ENCODE data around the gene FSTL5.

Gene FSTL5

DNA sequence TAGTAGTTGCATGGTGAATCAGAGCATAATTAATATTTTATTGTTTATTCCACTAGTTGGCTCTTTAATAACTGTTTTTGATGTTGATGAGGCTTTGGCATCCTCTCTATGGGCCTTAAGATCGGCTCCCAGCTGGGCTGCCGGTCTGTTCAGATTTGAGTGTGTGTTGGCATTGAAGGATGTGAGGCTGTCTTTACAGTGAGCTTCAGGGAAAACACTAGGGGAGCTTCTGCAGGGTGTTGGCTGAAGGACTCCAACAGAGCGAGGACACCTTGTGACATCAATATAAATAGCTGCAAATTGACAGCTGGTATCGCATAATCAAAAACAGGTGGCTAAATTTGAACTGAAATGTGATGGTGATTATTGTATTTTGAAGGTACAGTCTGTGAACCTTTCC, 322.0 kb downstream of the FSTL5 start:
- Histone ChIP-seq H3K27me3 (ENCODE audit: control insufficient read depth in 1 of 2, insufficient read depth in 2 of 2, low read length in 2 of 2) (no peaks in the 10 kb centered on the region), H3K27ac (ENCODE audit: low read length) (no peak overlapping the region), H3K36me3 (ENCODE audit: control insufficient read depth in 2 of 2, insufficient read depth in 2 of 2, low read length in 2 of 2) (no peaks in the 10 kb centered on the region), H3K4me3 (ENCODE audit: low read length in 2 of 2) (no peak overlapping the region), H3K4me1 (ENCODE audit: control insufficient read depth, insufficient read depth, low read length) (no peaks in the 10 kb centered on the region), H3K9ac (ENCODE audit: low read length in 2 of 2) (no peak overlapping the region), H3K9me3 (ENCODE audit: control insufficient read depth in 2 of 2, low read length in 2 of 2) (no peaks in the 10 kb centered on the region)

DNA sequence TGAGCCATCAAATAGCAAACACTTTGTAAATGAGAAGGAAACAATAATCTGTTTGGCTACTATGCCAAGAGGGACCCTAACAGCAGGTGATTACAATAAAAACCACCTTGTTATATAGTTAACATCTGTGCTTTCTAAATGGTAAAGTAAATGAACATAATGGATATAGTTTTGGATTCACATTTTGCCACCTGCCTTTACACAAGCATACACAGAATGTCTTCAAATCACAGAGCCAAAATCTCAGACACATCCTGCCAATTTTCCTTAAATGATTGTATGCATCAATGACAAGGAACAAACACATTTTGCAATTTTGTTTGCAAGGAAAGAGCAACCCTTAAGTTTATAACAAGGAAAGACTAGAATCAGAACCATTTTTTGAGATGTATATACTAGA, 334.2 kb downstream of the FSTL5 start:
- no peak overlapping the region for H3K27ac ChIP-seq (ENCODE audit: low read length)
- H3K9ac ChIP-seq (ENCODE audit: low read length in 2 of 2): no peak overlapping the region
- no peaks in the 10 kb centered on the region for H3K27me3 ChIP-seq (ENCODE audit: control insufficient read depth in 1 of 2, insufficient read depth in 2 of 2, low read length in 2 of 2)
- no peak overlapping the region for H3K4me3 ChIP-seq (ENCODE audit: low read length in 2 of 2)
- H3K9me3 ChIP-seq (ENCODE audit: control insufficient read depth in 2 of 2, low read length in 2 of 2): no peaks in the 10 kb centered on the region
- no peaks in the 10 kb centered on the region for H3K36me3 ChIP-seq (ENCODE audit: control insufficient read depth in 2 of 2, insufficient read depth in 2 of 2, low read length in 2 of 2)
- no peaks in the 10 kb centered on the region for H3K4me1 ChIP-seq (ENCODE audit: control insufficient read depth, insufficient read depth, low read length)

DNA sequence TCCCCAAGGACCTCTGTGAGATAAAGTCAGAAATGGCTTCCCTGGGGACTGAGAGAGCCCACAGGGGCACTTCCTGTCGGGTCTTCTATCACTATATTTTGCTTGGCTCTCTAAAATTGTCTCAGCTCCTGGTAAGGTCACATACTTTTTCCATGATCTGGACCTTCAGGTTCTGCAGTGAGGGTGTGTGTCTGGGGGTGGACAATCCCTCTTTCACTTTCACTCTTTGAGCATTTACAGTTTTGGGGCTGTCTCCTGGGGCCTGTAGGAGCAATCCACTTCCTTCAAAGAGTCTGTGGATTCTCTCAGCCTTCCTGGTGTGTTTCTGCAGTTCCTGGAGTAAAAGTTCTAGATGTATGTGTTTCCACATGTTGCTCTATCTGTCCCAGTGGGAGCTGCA, 335.7 kb downstream of the FSTL5 start:
- H3K27me3 ChIP-seq (ENCODE audit: control insufficient read depth in 1 of 2, insufficient read depth in 2 of 2, low read length in 2 of 2): no peaks in the 10 kb centered on the region
- no peak overlapping the region for H3K27ac ChIP-seq (ENCODE audit: low read length)
- no peaks in the 10 kb centered on the region for H3K4me1 ChIP-seq (ENCODE audit: control insufficient read depth, insufficient read depth, low read length)
- H3K9ac ChIP-seq (ENCODE audit: low read length in 2 of 2): no peak overlapping the region
- no peak overlapping the region for H3K4me3 ChIP-seq (ENCODE audit: low read length in 2 of 2)
- H3K36me3 ChIP-seq (ENCODE audit: control insufficient read depth in 2 of 2, insufficient read depth in 2 of 2, low read length in 2 of 2): no peaks in the 10 kb centered on the region
- H3K9me3 ChIP-seq (ENCODE audit: control insufficient read depth in 2 of 2, low read length in 2 of 2): no peaks in the 10 kb centered on the region

DNA sequence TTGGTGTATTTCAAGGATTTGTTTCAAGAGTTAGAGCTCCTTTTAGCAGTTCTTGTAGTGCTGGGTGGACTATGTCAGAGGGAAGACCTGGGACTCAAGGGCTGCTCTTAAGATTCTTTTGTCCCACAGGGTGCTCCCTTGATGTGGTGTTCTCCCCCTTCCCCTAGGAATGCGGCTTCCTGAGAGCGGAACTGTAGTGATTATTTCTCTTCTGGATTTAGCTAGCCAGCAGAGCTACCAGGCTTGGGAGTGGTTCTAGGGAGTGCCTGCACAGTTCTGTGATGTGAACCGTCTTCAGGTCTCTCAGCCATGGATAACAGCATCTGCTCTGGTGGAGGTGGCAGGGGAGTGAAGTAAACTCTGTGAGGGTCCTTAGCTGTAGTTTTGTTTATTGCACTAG, 336.8 kb downstream of the FSTL5 start:
- H3K9me3 ChIP-seq (ENCODE audit: control insufficient read depth in 2 of 2, low read length in 2 of 2): peaks cover 0 to 5% of the 10 kb centered on the region in 2 donors
- H3K27me3 ChIP-seq (ENCODE audit: control insufficient read depth in 1 of 2, insufficient read depth in 2 of 2, low read length in 2 of 2): no peaks in the 10 kb centered on the region
- H3K9ac ChIP-seq (ENCODE audit: low read length in 2 of 2): no peak overlapping the region
- no peaks in the 10 kb centered on the region for H3K36me3 ChIP-seq (ENCODE audit: control insufficient read depth in 2 of 2, insufficient read depth in 2 of 2, low read length in 2 of 2)
- no peaks in the 10 kb centered on the region for H3K4me1 ChIP-seq (ENCODE audit: control insufficient read depth, insufficient read depth, low read length)
- H3K27ac ChIP-seq (ENCODE audit: low read length): no peak overlapping the region
- H3K4me3 ChIP-seq (ENCODE audit: low read length in 2 of 2): no peak overlapping the region

DNA sequence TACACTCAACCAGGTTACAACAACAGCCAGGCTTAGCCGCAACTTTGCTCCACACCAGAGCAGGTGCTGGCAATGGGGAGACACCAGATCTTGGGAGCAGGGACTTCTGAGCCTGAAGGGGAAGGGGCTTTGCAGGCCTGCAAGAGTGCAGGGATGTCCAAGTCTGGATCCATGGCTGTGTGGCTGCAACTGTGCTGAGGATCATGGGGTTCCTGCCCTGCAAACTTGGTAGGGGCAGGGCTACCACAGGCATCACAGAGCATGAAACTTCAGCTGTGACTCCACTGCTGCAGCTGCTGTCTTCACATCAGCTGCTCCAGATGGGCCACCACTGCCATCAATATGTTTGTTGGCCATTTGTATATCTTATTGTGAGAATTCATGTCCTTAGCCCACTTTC, 340.4 kb downstream of the FSTL5 start:
- Histone ChIP-seq H3K27me3 (ENCODE audit: control insufficient read depth in 1 of 2, insufficient read depth in 2 of 2, low read length in 2 of 2) (no peaks in the 10 kb centered on the region), H3K36me3 (ENCODE audit: control insufficient read depth in 2 of 2, insufficient read depth in 2 of 2, low read length in 2 of 2) (no peaks in the 10 kb centered on the region), H3K27ac (ENCODE audit: low read length) (no peak overlapping the region), H3K4me3 (ENCODE audit: low read length in 2 of 2) (no peak overlapping the region), H3K9me3 (ENCODE audit: control insufficient read depth in 2 of 2, low read length in 2 of 2) (peaks cover 0 to 5% of the 10 kb centered on the region in 2 donors), H3K4me1 (ENCODE audit: control insufficient read depth, insufficient read depth, low read length) (no peaks in the 10 kb centered on the region), H3K9ac (ENCODE audit: low read length in 2 of 2) (no peak overlapping the region)

GRCh38 chr4:161822174-161822573, 341.6 kb downstream of the FSTL5 start:
- Histone ChIP-seq H3K27ac (ENCODE audit: low read length) (no peak overlapping the region), H3K9ac (ENCODE audit: low read length in 2 of 2) (no peak overlapping the region), H3K9me3 (ENCODE audit: control insufficient read depth in 2 of 2, low read length in 2 of 2) (peaks cover 0 to 5% of the 10 kb centered on the region in 2 donors), H3K4me1 (ENCODE audit: control insufficient read depth, insufficient read depth, low read length) (no peaks in the 10 kb centered on the region), H3K36me3 (ENCODE audit: control insufficient read depth in 2 of 2, insufficient read depth in 2 of 2, low read length in 2 of 2) (no peaks in the 10 kb centered on the region), H3K27me3 (ENCODE audit: control insufficient read depth in 1 of 2, insufficient read depth in 2 of 2, low read length in 2 of 2) (no peaks in the 10 kb centered on the region), H3K4me3 (ENCODE audit: low read length in 2 of 2) (no peak overlapping the region)

- H3K27ac ChIP-seq (ENCODE audit: low read length): no peak overlapping the region
- no peaks in the 10 kb centered on the region for H3K4me1 ChIP-seq (ENCODE audit: control insufficient read depth, insufficient read depth, low read length)
- H3K4me3 ChIP-seq (ENCODE audit: low read length in 2 of 2): no peak overlapping the region
- no peaks in the 10 kb centered on the region for H3K36me3 ChIP-seq (ENCODE audit: control insufficient read depth in 2 of 2, insufficient read depth in 2 of 2, low read length in 2 of 2)
- peaks cover 0 to 5% of the 10 kb centered on the region in 2 donors for H3K9me3 ChIP-seq (ENCODE audit: control insufficient read depth in 2 of 2, low read length in 2 of 2)
- no peak overlapping the region for H3K9ac ChIP-seq (ENCODE audit: low read length in 2 of 2)
- no peaks in the 10 kb centered on the region for H3K27me3 ChIP-seq (ENCODE audit: control insufficient read depth in 1 of 2, insufficient read depth in 2 of 2, low read length in 2 of 2)
These were observed 345.9 kb downstream of the FSTL5 start for GRCh38 chr4:161817914-161818313.

GRCh38 chr4:161816958-161817357, 346.8 kb downstream of the FSTL5 start:
- H3K9ac ChIP-seq (ENCODE audit: low read length in 2 of 2): no peak overlapping the region
- H3K36me3 ChIP-seq (ENCODE audit: control insufficient read depth in 2 of 2, insufficient read depth in 2 of 2, low read length in 2 of 2): no peaks in the 10 kb centered on the region
- peaks cover 0 to under 1% of the 10 kb centered on the region in 2 donors for H3K9me3 ChIP-seq (ENCODE audit: control insufficient read depth in 2 of 2, low read length in 2 of 2)
- no peak overlapping the region for H3K27ac ChIP-seq (ENCODE audit: low read length)
- no peaks in the 10 kb centered on the region for H3K27me3 ChIP-seq (ENCODE audit: control insufficient read depth in 1 of 2, insufficient read depth in 2 of 2, low read length in 2 of 2)
- H3K4me1 ChIP-seq (ENCODE audit: control insufficient read depth, insufficient read depth, low read length): no peaks in the 10 kb centered on the region
- no peak overlapping the region for H3K4me3 ChIP-seq (ENCODE audit: low read length in 2 of 2)

DNA sequence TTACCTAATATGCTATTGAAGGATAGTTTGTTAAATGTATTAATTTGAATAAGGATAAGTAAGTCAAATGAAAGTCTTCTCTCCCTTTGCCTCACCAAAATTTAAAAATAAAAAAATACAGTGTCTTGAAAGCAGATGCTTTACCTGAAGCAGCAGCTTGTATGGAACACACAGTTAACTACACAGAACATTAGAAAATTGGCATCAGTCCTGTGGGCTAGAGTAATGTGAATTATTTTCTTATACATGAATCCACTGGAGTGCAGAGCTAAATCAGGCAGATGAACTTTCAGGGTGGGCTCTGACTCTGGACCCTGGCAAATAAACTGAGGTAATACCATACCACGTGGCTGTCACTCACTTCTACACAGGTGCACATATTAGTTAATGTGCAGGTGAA, 348.0 kb downstream of the FSTL5 start:
- Histone ChIP-seq H3K4me1 (ENCODE audit: control insufficient read depth, insufficient read depth, low read length) (no peaks in the 10 kb centered on the region), H3K27me3 (ENCODE audit: control insufficient read depth in 1 of 2, insufficient read depth in 2 of 2, low read length in 2 of 2) (no peaks in the 10 kb centered on the region), H3K9me3 (ENCODE audit: control insufficient read depth in 2 of 2, low read length in 2 of 2) (no peaks in the 10 kb centered on the region), H3K9ac (ENCODE audit: low read length in 2 of 2) (no peak overlapping the region), H3K4me3 (ENCODE audit: low read length in 2 of 2) (no peak overlapping the region), H3K36me3 (ENCODE audit: control insufficient read depth in 2 of 2, insufficient read depth in 2 of 2, low read length in 2 of 2) (no peaks in the 10 kb centered on the region), H3K27ac (ENCODE audit: low read length) (no peak overlapping the region)

- Histone ChIP-seq H3K9ac (ENCODE audit: low read length in 2 of 2) (no peak overlapping the region), H3K36me3 (ENCODE audit: control insufficient read depth in 2 of 2, insufficient read depth in 2 of 2, low read length in 2 of 2) (no peaks in the 10 kb centered on the region), H3K27me3 (ENCODE audit: control insufficient read depth in 1 of 2, insufficient read depth in 2 of 2, low read length in 2 of 2) (no peaks in the 10 kb centered on the region), H3K4me1 (ENCODE audit: control insufficient read depth, insufficient read depth, low read length) (no peaks in the 10 kb centered on the region), H3K4me3 (ENCODE audit: low read length in 2 of 2) (no peak overlapping the region), H3K9me3 (ENCODE audit: control insufficient read depth in 2 of 2, low read length in 2 of 2) (no peaks in the 10 kb centered on the region), H3K27ac (ENCODE audit: low read length) (no peak overlapping the region)
These were observed 349.9 kb downstream of the FSTL5 start for GRCh38 chr4:161813889-161814288.

- Histone ChIP-seq H3K9me3 (ENCODE audit: control insufficient read depth in 2 of 2, low read length in 2 of 2) (no peaks in the 10 kb centered on the region), H3K36me3 (ENCODE audit: control insufficient read depth in 2 of 2, insufficient read depth in 2 of 2, low read length in 2 of 2) (no peaks in the 10 kb centered on the region), H3K9ac (ENCODE audit: low read length in 2 of 2) (no peak overlapping the region), H3K4me3 (ENCODE audit: low read length in 2 of 2) (no peak overlapping the region), H3K4me1 (ENCODE audit: control insufficient read depth, insufficient read depth, low read length) (no peaks in the 10 kb centered on the region), H3K27me3 (ENCODE audit: control insufficient read depth in 1 of 2, insufficient read depth in 2 of 2, low read length in 2 of 2) (no peaks in the 10 kb centered on the region), H3K27ac (ENCODE audit: low read length) (no peak overlapping the region)
These were observed 350.4 kb downstream of the FSTL5 start for GRCh38 chr4:161813389-161813788.

- Histone ChIP-seq H3K9ac (ENCODE audit: low read length in 2 of 2) (no peak overlapping the region), H3K27ac (ENCODE audit: low read length) (no peak overlapping the region), H3K9me3 (ENCODE audit: control insufficient read depth in 2 of 2, low read length in 2 of 2) (no peaks in the 10 kb centered on the region), H3K4me3 (ENCODE audit: low read length in 2 of 2) (no peak overlapping the region), H3K36me3 (ENCODE audit: control insufficient read depth in 2 of 2, insufficient read depth in 2 of 2, low read length in 2 of 2) (no peaks in the 10 kb centered on the region), H3K4me1 (ENCODE audit: control insufficient read depth, insufficient read depth, low read length) (no peaks in the 10 kb centered on the region), H3K27me3 (ENCODE audit: control insufficient read depth in 1 of 2, insufficient read depth in 2 of 2, low read length in 2 of 2) (no peaks in the 10 kb centered on the region)
These were observed 360.6 kb downstream of the FSTL5 start for GRCh38 chr4:161803171-161803570.
